Neuron (in vitro differentiated cells): Measurements from ENCODE around the gene COL24A1.
"Not testable (repeated sequence)": the region's sequence is repeated elsewhere in the genome, so short reads cannot be mapped to it uniquely, and the experiment has no call there.

Experiments used
- H2AFZ ChIP-seq: one replicate; pipeline ENCODE4 v1.6.1; 2013; ENCODE audit warnings: low read depth, mild to moderate bottlenecking, inconsistent platforms, low read length, moderate library complexity
- H3K27me3 ChIP-seq: one replicate; pipeline ENCODE4 v1.6.1; 2013; ENCODE audit warnings: low read length; ENCODE audit not compliant: insufficient read depth
- H3K36me3 ChIP-seq: one replicate; pipeline ENCODE4 v1.6.1; 2013; ENCODE audit warnings: low read length; ENCODE audit not compliant: insufficient read depth
- H3K4me1 ChIP-seq: one replicate; pipeline ENCODE4 v1.6.1; 2013; ENCODE audit warnings: low read length; ENCODE audit not compliant: insufficient read depth
- H3K4me3 ChIP-seq: 2 replicates; pipeline ENCODE4 v1.5.1; 2013; ENCODE audit warnings: mild to moderate bottlenecking, low read length, moderate library complexity
- H3K9me3 ChIP-seq: one replicate; pipeline ENCODE4 v1.6.1; 2013; ENCODE audit warnings: low read length

Gene COL24A1

DNA sequence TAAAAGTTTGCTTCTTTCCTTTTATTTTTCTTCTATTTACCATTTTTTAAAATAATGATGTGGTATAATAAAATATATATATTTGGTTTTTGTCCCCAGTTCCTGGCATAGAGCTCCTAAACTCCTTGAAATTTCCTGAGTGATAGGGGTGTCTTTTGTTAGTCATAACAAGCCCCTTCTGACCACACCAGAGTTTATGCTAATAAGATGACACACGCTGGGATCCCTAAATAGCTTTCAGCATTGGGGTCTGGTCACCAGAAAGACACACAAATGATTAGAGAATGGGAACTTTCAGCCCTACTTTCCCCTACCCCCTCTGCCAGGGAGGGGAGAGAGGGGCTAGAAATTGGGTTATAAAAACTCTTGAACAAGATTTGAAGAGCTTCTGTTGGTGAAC, 56.2 kb downstream of the COL24A1 start:
- H3K27me3 ChIP-seq, result no peaks in the 10 kb centered on the region
- H3K36me3 ChIP-seq, result no peaks in the 10 kb centered on the region
- no peak overlapping the region for H2AFZ ChIP-seq
- H3K9me3 ChIP-seq, result no peaks in the 10 kb centered on the region
- H3K4me1 ChIP-seq, result peaks cover 4% of the 10 kb centered on the region
- no peak overlapping the region for H3K4me3 ChIP-seq

GRCh38 chr1:86089765-86090164, 66.8 kb downstream of the COL24A1 start:
- no peaks in the 10 kb centered on the region for H3K4me1 ChIP-seq
- no peak overlapping the region for H2AFZ ChIP-seq
- H3K9me3 ChIP-seq, result no peaks in the 10 kb centered on the region
- H3K36me3 ChIP-seq, result no peaks in the 10 kb centered on the region
- no peaks in the 10 kb centered on the region for H3K27me3 ChIP-seq
- no peak overlapping the region for H3K4me3 ChIP-seq

DNA sequence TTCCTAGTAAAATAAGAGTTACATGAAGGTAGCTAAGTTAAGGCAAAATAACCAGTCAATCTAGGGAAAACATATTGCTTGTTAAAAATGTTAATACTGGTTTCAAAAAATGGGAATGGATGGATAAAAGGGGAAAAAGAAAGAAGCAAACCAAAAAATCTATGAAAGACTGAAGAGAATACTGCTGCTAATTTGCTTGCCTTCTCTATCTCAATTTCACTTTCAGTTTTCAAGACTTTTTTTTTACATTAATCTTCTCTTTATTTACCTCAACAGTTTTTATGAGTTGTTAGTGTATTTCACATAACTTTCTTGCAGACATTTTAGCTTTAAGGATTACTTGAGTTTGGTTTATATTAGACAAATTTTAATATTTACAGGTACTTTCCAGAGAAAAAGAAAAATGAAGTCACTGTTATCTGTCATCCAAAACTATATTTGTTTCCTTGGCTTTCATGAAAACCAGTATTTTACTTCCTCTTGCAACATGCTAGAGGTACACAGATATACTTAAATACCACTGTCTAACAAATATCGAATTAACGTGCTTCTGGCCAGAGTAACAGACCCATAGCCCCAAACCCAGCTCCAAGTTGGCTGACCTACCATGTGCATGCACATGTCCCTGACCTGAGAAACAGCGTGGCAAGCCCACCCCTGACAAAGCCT, 70.7 kb downstream of the COL24A1 start:
- Histone ChIP-seq H3K9me3 (no peaks in the 10 kb centered on the region), H3K36me3 (no peaks in the 10 kb centered on the region), H3K4me1 (no peaks in the 10 kb centered on the region), H2AFZ (no peak overlapping the region), H3K4me3 (no peak overlapping the region), H3K27me3 (no peaks in the 10 kb centered on the region)

DNA sequence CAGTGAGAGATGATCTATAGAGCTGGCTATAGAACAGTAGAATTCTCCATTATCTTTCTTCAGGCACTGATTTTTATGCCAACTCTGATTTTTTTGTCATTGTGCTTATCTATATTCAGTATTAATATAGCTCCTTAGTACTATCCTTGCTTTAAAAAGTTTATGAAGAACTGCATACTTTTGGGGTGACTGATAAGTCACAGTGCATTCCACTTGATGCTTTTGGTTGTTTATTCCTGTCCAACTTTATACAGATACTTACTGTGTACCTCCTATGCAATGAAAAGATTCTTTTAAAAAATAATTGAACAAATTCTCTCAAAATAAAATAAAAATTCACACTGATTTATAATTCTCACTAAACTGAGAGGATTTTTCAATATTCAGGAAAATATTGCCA, 71.6 kb downstream of the COL24A1 start:
- H3K27me3 ChIP-seq, result no peaks in the 10 kb centered on the region
- H3K4me3 ChIP-seq, result no peak overlapping the region
- no peaks in the 10 kb centered on the region for H3K4me1 ChIP-seq
- H3K9me3 ChIP-seq, result no peaks in the 10 kb centered on the region
- no peak overlapping the region for H2AFZ ChIP-seq
- H3K36me3 ChIP-seq, result no peaks in the 10 kb centered on the region

GRCh38 chr1:86082183-86082582, 74.4 kb downstream of the COL24A1 start:
- H3K4me1 ChIP-seq, result no peaks in the 10 kb centered on the region
- no peaks in the 10 kb centered on the region for H3K36me3 ChIP-seq
- no peaks in the 10 kb centered on the region for H3K9me3 ChIP-seq
- H3K27me3 ChIP-seq, result no peaks in the 10 kb centered on the region
- no peak overlapping the region for H2AFZ ChIP-seq
- no peak overlapping the region for H3K4me3 ChIP-seq

- H3K27me3 ChIP-seq, H3K4me3 ChIP-seq, H3K4me1 ChIP-seq, H3K9me3 ChIP-seq, H2AFZ ChIP-seq, H3K36me3 ChIP-seq: not testable (repeated sequence)
Measured at GRCh38 chr1:86072474-86072873, 84.1 kb downstream of the COL24A1 start.

DNA sequence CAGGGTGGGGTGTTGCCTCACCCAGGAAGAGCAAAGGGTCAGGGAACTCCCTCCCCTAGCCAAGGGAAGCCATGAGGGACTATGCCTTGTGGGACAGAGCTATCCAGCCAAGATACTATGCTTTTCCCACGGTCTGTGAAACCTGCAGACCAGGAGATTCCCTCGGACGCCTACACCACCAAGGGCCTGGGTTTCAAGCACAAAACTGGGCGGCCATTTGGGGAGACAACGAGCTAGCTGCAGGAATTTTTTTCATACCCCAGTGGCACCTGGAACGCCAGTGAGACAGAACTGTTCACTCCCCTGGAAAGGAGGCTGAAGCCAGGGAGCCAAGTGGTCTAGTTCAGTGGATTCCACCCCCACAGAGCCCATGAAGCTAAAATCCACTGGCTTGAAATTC, 84.7 kb downstream of the COL24A1 start:
- H3K4me3 ChIP-seq, H2AFZ ChIP-seq, H3K27me3 ChIP-seq, H3K4me1 ChIP-seq, H3K36me3 ChIP-seq, H3K9me3 ChIP-seq: not testable (repeated sequence)

GRCh38 chr1:86069757-86070145, 86.8 kb downstream of the COL24A1 start:
- H3K4me3 ChIP-seq, result no peak overlapping the region
- no peaks in the 10 kb centered on the region for H3K4me1 ChIP-seq
- no peaks in the 10 kb centered on the region for H3K27me3 ChIP-seq
- H3K36me3 ChIP-seq, result no peaks in the 10 kb centered on the region
- H3K9me3 ChIP-seq, result no peaks in the 10 kb centered on the region
- H2AFZ ChIP-seq, result no peak overlapping the region

GRCh38 chr1:86068841-86069756, 87.5 kb downstream of the COL24A1 start:
- Histone ChIP-seq H3K27me3 (no peaks in the 10 kb centered on the region), H3K36me3 (no peaks in the 10 kb centered on the region), H3K4me3 (no peak overlapping the region), H3K4me1 (no peaks in the 10 kb centered on the region), H2AFZ (no peak overlapping the region), H3K9me3 (no peaks in the 10 kb centered on the region)

GRCh38 chr1:86068271-86068721, 88.3 kb downstream of the COL24A1 start:
- no peaks in the 10 kb centered on the region for H3K27me3 ChIP-seq
- no peak overlapping the region for H2AFZ ChIP-seq
- H3K9me3 ChIP-seq, result no peaks in the 10 kb centered on the region
- no peaks in the 10 kb centered on the region for H3K4me1 ChIP-seq
- no peaks in the 10 kb centered on the region for H3K36me3 ChIP-seq
- H3K4me3 ChIP-seq, result no peak overlapping the region

DNA sequence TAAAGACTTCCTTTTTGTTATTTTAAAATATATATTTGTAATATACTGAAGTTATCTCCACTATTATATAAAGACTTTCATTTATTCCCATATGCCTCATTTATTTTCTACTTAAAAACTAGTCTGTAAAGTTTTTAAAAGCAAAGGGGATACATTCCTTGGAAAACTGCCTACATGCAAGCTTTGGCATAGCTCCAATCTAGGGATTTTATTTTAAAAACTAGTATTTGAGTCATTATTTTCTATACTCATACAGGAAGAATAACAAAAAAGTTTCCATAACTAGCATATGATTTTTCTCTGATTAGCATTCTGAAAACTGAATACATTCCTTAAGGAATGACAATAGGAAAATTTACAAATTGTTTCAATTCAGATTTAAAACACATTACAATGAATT, 88.9 kb downstream of the COL24A1 start:
- no peak overlapping the region for H3K4me3 ChIP-seq
- H2AFZ ChIP-seq, result no peak overlapping the region
- H3K27me3 ChIP-seq, result no peaks in the 10 kb centered on the region
- no peaks in the 10 kb centered on the region for H3K9me3 ChIP-seq
- H3K36me3 ChIP-seq, result no peaks in the 10 kb centered on the region
- no peaks in the 10 kb centered on the region for H3K4me1 ChIP-seq

- no peaks in the 10 kb centered on the region for H3K9me3 ChIP-seq
- no peaks in the 10 kb centered on the region for H3K27me3 ChIP-seq
- H3K4me3 ChIP-seq, result no peak overlapping the region
- no peaks in the 10 kb centered on the region for H3K36me3 ChIP-seq
- no peaks in the 10 kb centered on the region for H3K4me1 ChIP-seq
- no peak overlapping the region for H2AFZ ChIP-seq
Measured at GRCh38 chr1:86064899-86065298, 91.7 kb downstream of the COL24A1 start.

DNA sequence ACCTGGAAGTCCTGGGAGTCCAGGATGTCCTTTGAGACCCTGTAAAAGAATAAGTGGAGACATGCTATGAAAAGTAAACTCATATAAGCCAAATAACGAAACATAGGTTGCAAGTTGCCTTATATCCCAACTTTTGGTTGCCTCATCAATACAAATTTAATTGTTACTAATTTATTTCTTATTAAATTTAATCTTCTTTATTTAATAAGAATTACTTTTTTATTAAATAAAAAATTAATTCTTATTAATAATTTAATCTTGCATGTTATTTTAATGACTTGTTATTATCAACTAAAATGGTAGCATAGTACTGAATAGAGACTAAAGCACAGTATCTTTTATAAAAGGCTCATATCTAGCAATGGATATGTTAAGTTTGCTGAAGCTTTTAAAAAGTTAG, 92.9 kb downstream of the COL24A1 start:
- Histone ChIP-seq H2AFZ (no peak overlapping the region), H3K4me1 (no peaks in the 10 kb centered on the region), H3K9me3 (no peaks in the 10 kb centered on the region), H3K36me3 (no peaks in the 10 kb centered on the region), H3K27me3 (peaks cover 4% of the 10 kb centered on the region), H3K4me3 (no peak overlapping the region)
